Measurements from ENCODE around the gene SDC4. TPM values are rescaled to one million over a fixed set of nuclear protein-coding genes. Genes with fewer than 3 reads are reported as not detected.

Gene SDC4
- total RNA-seq, 1 experiment from 2014 or later: 100 TPM

DNA sequence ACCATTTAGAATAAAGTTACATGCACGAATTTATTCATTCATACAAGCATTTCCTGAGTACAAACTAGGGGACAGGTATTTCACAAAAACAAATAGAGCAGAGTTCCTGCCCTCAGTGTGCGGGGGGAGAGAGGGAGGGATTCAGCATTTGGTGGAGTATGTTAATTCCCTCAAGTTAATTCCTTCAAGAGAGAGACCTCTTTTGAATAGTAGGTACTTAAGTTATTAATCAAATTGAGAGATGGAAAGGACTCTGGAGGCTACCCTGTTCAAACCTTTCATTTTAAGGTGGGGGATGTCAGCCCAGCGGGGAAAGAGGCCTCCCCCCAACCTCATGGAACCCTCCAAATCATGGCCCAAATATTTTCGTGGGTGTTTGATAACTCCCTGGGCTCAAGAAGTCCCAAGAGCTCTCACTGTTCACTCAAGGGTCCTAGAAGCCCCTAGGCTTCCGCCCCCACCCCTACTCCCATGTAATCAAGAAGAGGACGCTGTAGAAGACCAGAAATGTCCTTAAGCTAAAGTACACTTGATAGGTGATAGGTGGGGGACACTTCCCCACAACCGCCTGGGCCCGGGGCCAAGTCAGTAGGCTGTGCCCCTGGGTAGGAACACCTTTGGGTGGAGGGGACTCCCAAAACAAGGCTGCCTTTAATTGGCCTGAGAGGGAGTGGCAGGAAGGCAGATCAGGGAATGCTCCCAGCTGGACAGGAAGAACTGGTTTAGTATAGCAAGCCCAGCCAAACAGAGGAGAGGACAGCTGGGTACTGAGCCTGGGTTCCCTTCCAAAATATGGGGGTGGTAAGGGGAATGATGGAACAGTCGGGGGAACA is 2.9 kb downstream of the SDC4 start:
- no TSS peak for BruUV-seq (replicated peaks)
- Histone ChIP-seq H3K27me3 (ENCODE audit: insufficient read depth, low read length) (no peaks in the 10 kb centered on the region), H3K36me3 (ENCODE audit: control insufficient read depth in 1 of 2, insufficient read depth in 2 of 2, low read length in 2 of 2) (peaks cover 0 to 5% of the 10 kb centered on the region in 2 experiments; a peak in 1 of 4 replicates), H3K4me2 (ENCODE audit: low read length) (peak overlapping the region; percentile 91), H3K9me2 (ENCODE audit: insufficient read depth) (no peaks in the 10 kb centered on the region), H3K9ac (ENCODE audit: low read length) (peak overlapping the region; percentile 80), H3K4me3 (replicated peaks in 1 of 2; ENCODE audit: low read depth in 1 of 2, low read length in 2 of 2) (peak overlapping the region; percentile 82 to 84), H2AFZ (ENCODE audit: low read depth, low read length, poor library complexity, severe bottlenecking) (no peak overlapping the region), H3K9me3 (ENCODE audit: control insufficient read depth in 1 of 2, insufficient read depth in 1 of 2, low read depth in 1 of 2, low read length in 2 of 2) (no peaks in the 10 kb centered on the region), H4K20me1 (ENCODE audit: insufficient read depth) (no peaks in the 10 kb centered on the region), H3K27ac (ENCODE audit: low read depth, low read length) (peak overlapping the region; percentile 82), H3K79me2 (ENCODE audit: insufficient read depth, low read length) (peaks cover 78% of the 10 kb centered on the region), H3K4me1 (ENCODE audit: control insufficient read depth in 1 of 2, insufficient read depth in 2 of 2, low read length in 2 of 2) (peaks cover 73 to 83% of the 10 kb centered on the region in 2 experiments)
- intact Hi-C loops (cut with micrococcal nuclease): no loop called here
- TF ChIP-seq POLR2AphosphoS5 (IDR thresholded peaks at IDR 0.05; ENCODE audit: low read depth, low read length): peak; percentile 64
- no peak for TF ChIP-seq JUND (IDR thresholded peaks at IDR 0.05)
- no peak for TF ChIP-seq RAD21 (IDR thresholded peaks at IDR 0.05; ENCODE audit: low read depth)
- no peak for TF ChIP-seq FOSL1 (IDR thresholded peaks at IDR 0.05; ENCODE audit: low read depth)
- ATAC-seq (peak; percentile 37), DNase-seq (ENCODE audit: low read depth, low spot score) (no peak)
- ChIA-PET RAD21 (ENCODE audit: low non-redundant PET in 1 of 2, low total read pairs in 2 of 2, uncharacterized antibody in 2 of 2, unreplicated experiment in 2 of 2) (no interaction called here), CTCF (interaction anchor here (0.9 to 1.3 kb wide), 2 partner anchors 29 to 34 kb away, joined by 3 to 4 read pairs; no protein-coding TSS in a partner anchor), POLR2A (interaction anchor here (0.6 to 4.7 kb wide), 9 partner anchors 8 to 91 kb away, joined by 3 to 55 read pairs (median 4); partner anchors contain the start of gene SYS1)

DNA sequence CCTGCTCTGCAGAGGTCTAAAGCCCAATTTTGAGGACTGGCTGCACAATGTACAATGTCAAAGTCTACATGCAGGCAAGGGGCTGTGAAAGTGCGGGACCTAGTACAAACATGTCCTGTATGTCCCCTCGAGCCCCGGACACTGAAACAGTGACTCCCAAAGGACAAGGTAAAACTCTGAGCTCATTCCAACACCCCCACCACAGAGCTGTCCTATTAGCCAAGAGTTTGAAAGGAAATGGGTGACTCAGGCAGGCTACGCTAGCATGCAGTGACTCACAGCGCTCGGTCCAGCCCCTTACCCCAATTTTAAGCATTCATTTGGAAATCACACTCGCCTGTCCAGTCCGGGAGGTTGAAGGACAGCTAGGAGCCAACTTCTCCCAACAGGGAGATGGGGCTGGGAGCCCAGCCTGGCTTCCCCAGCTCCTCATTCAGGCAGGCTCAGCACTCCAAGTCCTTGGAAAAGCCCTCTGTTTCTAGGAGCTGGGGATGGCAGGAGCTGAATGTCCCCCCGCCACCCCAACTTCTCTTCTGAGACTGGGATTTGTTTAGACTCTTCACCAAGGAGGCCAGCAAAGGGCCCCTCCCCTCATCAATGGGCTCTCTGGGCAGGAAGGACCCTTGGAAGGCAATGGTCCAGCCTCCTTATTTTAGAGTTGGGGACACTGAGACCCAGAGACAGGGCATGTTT is 3.9 kb downstream of the SDC4 start:
- H3K9me3 ChIP-seq (ENCODE audit: control insufficient read depth in 1 of 2, insufficient read depth in 1 of 2, low read depth in 1 of 2, low read length in 2 of 2): no peaks in the 10 kb centered on the region
- H3K4me1 ChIP-seq (ENCODE audit: control insufficient read depth in 1 of 2, insufficient read depth in 2 of 2, low read length in 2 of 2): peaks cover 83 to 93% of the 10 kb centered on the region in 2 experiments
- peak overlapping the region; percentile 80 for H3K9ac ChIP-seq (ENCODE audit: low read length)
- ATAC-seq (peak; percentile 62), DNase-seq (ENCODE audit: low read depth, low spot score) (peak; percentile 72)
- no peaks in the 10 kb centered on the region for H3K27me3 ChIP-seq (ENCODE audit: insufficient read depth, low read length)
- POLR2A ChIA-PET: interaction anchor here (0.6 to 1.7 kb wide), 17 partner anchors 8 to 435 kb away, joined by 3 to 14 read pairs (median 4); partner anchors contain the start of gene SYS1
- no peak overlapping the region for H2AFZ ChIP-seq (ENCODE audit: low read depth, low read length, poor library complexity, severe bottlenecking)
- no peaks in the 10 kb centered on the region for H3K9me2 ChIP-seq (ENCODE audit: insufficient read depth)
- H3K79me2 ChIP-seq (ENCODE audit: insufficient read depth, low read length): peaks cover 88% of the 10 kb centered on the region
- TSS peak; percentile 95 for BruUV-seq (replicated peaks)
- peak overlapping the region; percentile 82 to 84 for H3K4me3 ChIP-seq (replicated peaks in 1 of 2; ENCODE audit: low read depth in 1 of 2, low read length in 2 of 2)
- intact Hi-C loops (cut with micrococcal nuclease): no loop called here
- H3K27ac ChIP-seq (ENCODE audit: low read depth, low read length): peak overlapping the region; percentile 82
- RAD21 ChIA-PET (ENCODE audit: low non-redundant PET in 1 of 2, low total read pairs in 2 of 2, uncharacterized antibody in 2 of 2, unreplicated experiment in 2 of 2): interaction anchor here in 1 of 2 experiments (0.8 kb wide), 1 partner anchor 11 kb away, joined by 3 read pairs; no protein-coding TSS in a partner anchor
- peak overlapping the region; percentile 91 for H3K4me2 ChIP-seq (ENCODE audit: low read length)
- H4K20me1 ChIP-seq (ENCODE audit: insufficient read depth): no peaks in the 10 kb centered on the region
- CTCF ChIA-PET: interaction anchor here (0.9 to 1.3 kb wide), 5 partner anchors 19 to 93 kb away, joined by 3 to 5 read pairs (median 4); partner anchors contain the start of gene SYS1
- H3K36me3 ChIP-seq (ENCODE audit: control insufficient read depth in 1 of 2, insufficient read depth in 2 of 2, low read length in 2 of 2): peaks cover 0 to 13% of the 10 kb centered on the region in 2 experiments; a peak in 1 of 4 replicates
- TF ChIP-seq POLR2AphosphoS5 (IDR thresholded peaks at IDR 0.05; ENCODE audit: low read depth, low read length) (peak; percentile 76), EZH2 (IDR thresholded peaks at IDR 0.05) (no peak), JUND (IDR thresholded peaks at IDR 0.05) (no peak), POLR2A (IDR thresholded peaks at IDR 0.05; ENCODE audit: borderline replicate concordance, extremely low read depth, insufficient read depth, insufficient read length) (no peak)
- TF ChIP-seq, protein P1, sequence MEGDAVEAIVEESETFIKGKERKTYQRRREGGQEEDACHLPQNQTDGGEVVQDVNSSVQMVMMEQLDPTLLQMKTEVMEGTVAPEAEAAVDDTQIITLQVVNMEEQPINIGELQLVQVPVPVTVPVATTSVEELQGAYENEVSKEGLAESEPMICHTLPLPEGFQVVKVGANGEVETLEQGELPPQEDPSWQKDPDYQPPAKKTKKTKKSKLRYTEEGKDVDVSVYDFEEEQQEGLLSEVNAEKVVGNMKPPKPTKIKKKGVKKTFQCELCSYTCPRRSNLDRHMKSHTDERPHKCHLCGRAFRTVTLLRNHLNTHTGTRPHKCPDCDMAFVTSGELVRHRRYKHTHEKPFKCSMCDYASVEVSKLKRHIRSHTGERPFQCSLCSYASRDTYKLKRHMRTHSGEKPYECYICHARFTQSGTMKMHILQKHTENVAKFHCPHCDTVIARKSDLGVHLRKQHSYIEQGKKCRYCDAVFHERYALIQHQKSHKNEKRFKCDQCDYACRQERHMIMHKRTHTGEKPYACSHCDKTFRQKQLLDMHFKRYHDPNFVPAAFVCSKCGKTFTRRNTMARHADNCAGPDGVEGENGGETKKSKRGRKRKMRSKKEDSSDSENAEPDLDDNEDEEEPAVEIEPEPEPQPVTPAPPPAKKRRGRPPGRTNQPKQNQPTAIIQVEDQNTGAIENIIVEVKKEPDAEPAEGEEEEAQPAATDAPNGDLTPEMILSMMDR (IDR thresholded peaks at IDR 0.05 in 2 of 3, conservative IDR thresholded peaks at IDR 0.05 in 1 of 3; ENCODE audit: borderline replicate concordance in 1 of 3, insufficient read depth in 1 of 3, low read depth in 2 of 3, low read length in 2 of 3): no peak

All from HCT116 (cell line).